Sigmoid colon (tissue), 7 donors: Measurements from ENCODE around the gene DAB2IP. TPM values are rescaled to one million over a fixed set of nuclear protein-coding genes. Genes with fewer than 3 reads are reported as not detected.

ENCODE experiments used
- DNase-seq: peaks from one replicate; pipeline ENCODE4 v3.0.0-alpha.2; 2019
- H3K27ac ChIP-seq, 4 donors: fragments of 200-600 bp; sonication (generic); one replicate each; pipeline ENCODE4 v1.5.1; 2016 to 2019; ENCODE audit warnings: mild to moderate bottlenecking in 1 of 4
- H3K27me3 ChIP-seq, 3 donors: fragments of 200-600 bp; sonication (generic); one replicate each; pipeline ENCODE4 v1.5.1; 2019; ENCODE audit warnings: mild to moderate bottlenecking in 1 of 3
- H3K36me3 ChIP-seq, 4 donors: fragments of 200-600 bp; sonication (generic); one replicate each; pipeline ENCODE4 v1.5.1; 2016 to 2019
- H3K4me1 ChIP-seq, 4 donors: fragments of 200-600 bp; sonication (generic); one replicate each; pipeline ENCODE4 v1.5.1; 2017 to 2019
- H3K4me3 ChIP-seq, 4 donors: fragments of 200-600 bp; sonication (generic); one replicate each; pipeline ENCODE4 v1.5.1; 2017 to 2019; ENCODE audit warnings: mild to moderate bottlenecking in 2 of 4, moderate library complexity in 1 of 4
- H3K9me3 ChIP-seq, 4 donors: fragments of 200-600 bp in 3 of 4; sonication (generic) in 3 of 4; one replicate each; pipeline versions ENCODE4 v1.5.1 to v1.6.1; 2013 to 2019
- EP300 ChIP-seq, 4 donors: sonication (generic); formaldehyde crosslinking; IDR thresholded peaks; one replicate each; pipeline ENCODE4 v1.6.1; 2017; ENCODE audit warnings: antibody characterized with exemption in 4 of 4
- POLR2A ChIP-seq, 2 donors: fragments of 450-650 bp; IDR thresholded peaks; one replicate each; pipeline ENCODE4 v1.6.1; 2016; ENCODE audit warnings: antibody characterized with exemption in 2 of 2, mild to moderate bottlenecking in 2 of 2, moderate library complexity in 2 of 2
- POLR2AphosphoS5 ChIP-seq, 4 donors: sonication (generic); formaldehyde crosslinking; IDR thresholded peaks; one replicate each; pipeline ENCODE4 v1.6.1; 2017; ENCODE audit warnings: antibody characterized with exemption in 4 of 4
- WGBS, 2 donors: extraction: QIAGEN DNeasy Blood & Tissue Kit; methylation state at CpG; one replicate each; pipeline ENCODE4 v1.1.7; 2013; 5-methylcytosine and 5-hydroxymethylcytosine counted together
- intact Hi-C: fragments of 100-400 bp; cut with DNase I; formaldehyde crosslinking; loops from one replicate; pipeline ENCODE4 v1.15.1; 2023
- polyA plus RNA-seq, 3 donors: library from polyadenylated mRNA; stranded (reverse); fragments of 200-250 nt; gene quantifications; one replicate each; pipeline ENCODE4 v1.2.3, GENCODE V29; 2013
- total RNA-seq, 4 donors: library from RNA; depleted of rRNA; stranded (reverse); fragments of >200 nt; gene quantifications; one replicate each; pipeline ENCODE4 v1.1.0, GENCODE V29; 2016
- TF ChIP-seq, protein P1 (sequence below), 4 experiments: fragments of 450-650 bp in 3 of 4; fragments of 200-600 bp in 1 of 4; IDR thresholded peaks; one replicate each; pipeline ENCODE4 v1.5.1; 2016 to 2019; ENCODE audit warnings: antibody characterized with exemption in 4 of 4, mild to moderate bottlenecking in 3 of 4, moderate library complexity in 2 of 4
- donor health status: healthy with polysubstance abuse.
- donor health status: Bipolar disorder and iron deficiency.
- donor health status: healthy.

DAB2IP gene
- total and polyA plus RNA-seq, 7 donors: 20.1 to 52.4 (median 34.7) TPM

DNA sequence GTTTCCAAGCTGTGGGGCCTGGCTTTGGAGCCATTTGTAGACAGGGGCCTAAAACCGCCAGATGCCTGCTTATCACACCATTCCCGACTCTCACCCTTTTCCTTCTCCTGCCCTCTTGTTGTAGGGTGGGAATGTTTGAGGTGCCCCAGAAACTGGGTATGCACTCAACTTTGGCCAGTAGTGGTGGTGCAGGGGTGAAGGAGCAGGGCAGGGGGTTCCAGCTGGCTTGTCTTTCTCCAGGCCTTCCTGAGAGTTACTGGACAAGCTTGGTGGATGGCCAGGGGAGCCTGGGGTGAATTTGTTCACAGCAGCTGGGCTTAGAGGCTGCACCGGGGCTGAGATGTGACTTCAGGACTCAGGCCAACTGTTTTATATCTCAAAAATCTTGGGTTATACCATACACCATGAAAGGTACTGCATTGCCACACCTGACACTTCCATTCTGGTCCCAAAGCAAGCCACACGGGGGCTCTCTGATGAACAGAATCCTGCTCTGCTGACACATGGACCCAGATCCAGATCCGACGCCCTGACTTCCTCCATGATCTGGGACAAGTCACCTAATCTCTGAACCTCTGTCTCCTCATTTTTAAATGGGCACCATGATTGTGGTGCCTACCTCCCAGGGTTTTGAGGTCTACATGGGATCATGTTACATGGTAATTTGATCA lies 62.1 kb downstream of the DAB2IP start:
- peak; percentile 59 for DNase-seq
- TF ChIP-seq POLR2AphosphoS5 (IDR thresholded peaks at IDR 0.05) (no peak), POLR2A (IDR thresholded peaks at IDR 0.05) (no peak), EP300 (IDR thresholded peaks at IDR 0.05) (no peak)
- TF ChIP-seq, protein P1, sequence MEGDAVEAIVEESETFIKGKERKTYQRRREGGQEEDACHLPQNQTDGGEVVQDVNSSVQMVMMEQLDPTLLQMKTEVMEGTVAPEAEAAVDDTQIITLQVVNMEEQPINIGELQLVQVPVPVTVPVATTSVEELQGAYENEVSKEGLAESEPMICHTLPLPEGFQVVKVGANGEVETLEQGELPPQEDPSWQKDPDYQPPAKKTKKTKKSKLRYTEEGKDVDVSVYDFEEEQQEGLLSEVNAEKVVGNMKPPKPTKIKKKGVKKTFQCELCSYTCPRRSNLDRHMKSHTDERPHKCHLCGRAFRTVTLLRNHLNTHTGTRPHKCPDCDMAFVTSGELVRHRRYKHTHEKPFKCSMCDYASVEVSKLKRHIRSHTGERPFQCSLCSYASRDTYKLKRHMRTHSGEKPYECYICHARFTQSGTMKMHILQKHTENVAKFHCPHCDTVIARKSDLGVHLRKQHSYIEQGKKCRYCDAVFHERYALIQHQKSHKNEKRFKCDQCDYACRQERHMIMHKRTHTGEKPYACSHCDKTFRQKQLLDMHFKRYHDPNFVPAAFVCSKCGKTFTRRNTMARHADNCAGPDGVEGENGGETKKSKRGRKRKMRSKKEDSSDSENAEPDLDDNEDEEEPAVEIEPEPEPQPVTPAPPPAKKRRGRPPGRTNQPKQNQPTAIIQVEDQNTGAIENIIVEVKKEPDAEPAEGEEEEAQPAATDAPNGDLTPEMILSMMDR (IDR thresholded peaks at IDR 0.05): no peak
- no peak overlapping the region for H3K4me3 ChIP-seq
- H3K9me3 ChIP-seq: no peaks in the 10 kb centered on the region
- peaks cover 0 to 79% (median 56%) of the 10 kb centered on the region in 4 donors for H3K4me1 ChIP-seq
- no peaks in the 10 kb centered on the region for H3K27me3 ChIP-seq
- no peak overlapping the region for H3K27ac ChIP-seq
- intact Hi-C loops: no loop called here
- H3K36me3 ChIP-seq: no peaks in the 10 kb centered on the region
- 82 to 88% methylated on average over 6 of the region's 6 CpGs for WGBS, 2 donors

DNA sequence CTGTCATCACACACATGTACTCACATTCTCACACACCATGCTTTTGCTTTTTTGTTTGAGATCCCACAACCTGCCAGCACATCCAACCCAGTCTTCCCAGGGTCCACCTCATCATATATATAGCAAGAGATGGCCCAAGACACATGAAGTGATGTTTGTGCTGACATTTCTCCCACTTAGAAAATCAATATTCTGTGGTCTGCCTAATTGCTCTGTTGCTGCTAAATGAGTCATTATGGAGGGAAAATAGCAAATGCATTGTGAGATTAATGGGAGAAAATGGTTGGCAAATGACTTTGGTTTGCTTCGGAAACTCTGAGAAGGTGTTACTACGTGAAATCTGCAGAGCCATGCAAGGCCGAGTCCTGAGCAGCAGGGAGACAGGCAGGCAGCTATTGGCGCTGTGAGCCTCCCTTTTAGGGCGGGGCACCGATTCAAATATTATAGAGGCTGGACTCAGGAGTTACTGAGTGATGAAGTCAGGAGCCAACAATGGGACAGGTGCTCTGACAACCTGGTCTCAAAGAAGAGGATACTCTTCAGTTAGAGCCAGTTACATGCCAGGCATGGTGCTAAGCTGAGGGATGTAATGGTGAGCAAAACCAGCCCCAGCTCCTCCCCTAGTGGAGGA lies 62.8 kb downstream of the DAB2IP start:
- no peaks in the 10 kb centered on the region for H3K9me3 ChIP-seq
- H3K27ac ChIP-seq: no peak overlapping the region
- DNase-seq: no peak
- peaks cover 0 to 77% (median 51%) of the 10 kb centered on the region in 4 donors for H3K4me1 ChIP-seq
- H3K36me3 ChIP-seq: no peaks in the 10 kb centered on the region
- intact Hi-C loops: no loop called here
- no peak overlapping the region for H3K4me3 ChIP-seq
- WGBS, 2 donors: 31 to 78% methylated on average over 6 of the region's 6 CpGs
- TF ChIP-seq EP300 (IDR thresholded peaks at IDR 0.05): no peak
- TF ChIP-seq POLR2AphosphoS5 (IDR thresholded peaks at IDR 0.05): no peak
- TF ChIP-seq POLR2A (IDR thresholded peaks at IDR 0.05): no peak
- TF ChIP-seq, protein P1 (IDR thresholded peaks at IDR 0.05): no peak
- no peaks in the 10 kb centered on the region for H3K27me3 ChIP-seq

DNA sequence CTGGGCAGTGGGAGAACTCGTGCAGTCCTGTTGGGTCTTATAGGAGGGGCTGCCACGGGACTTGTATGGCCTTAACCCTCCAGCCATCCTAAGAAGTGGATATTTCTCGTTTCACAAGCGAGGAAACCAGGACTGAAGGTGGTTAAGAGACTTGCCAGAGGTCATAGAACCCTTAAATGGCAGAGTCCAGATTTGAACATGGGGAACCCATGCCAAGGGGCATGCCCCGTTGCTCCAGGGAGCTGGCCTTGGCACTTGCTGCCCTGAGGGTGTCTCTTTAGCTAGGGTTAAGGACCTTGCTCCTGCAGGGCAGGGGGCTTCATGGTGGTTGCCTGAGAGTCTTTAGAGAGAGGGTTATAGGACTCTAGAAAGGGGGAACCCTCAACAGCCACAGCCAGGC lies 63.4 kb downstream of the DAB2IP start:
- WGBS, 2 donors: 85 to 92% methylated on average over 5 of the region's 5 CpGs
- intact Hi-C loops: no loop called here
- H3K9me3 ChIP-seq: no peaks in the 10 kb centered on the region
- DNase-seq: no peak
- H3K4me3 ChIP-seq: no peak overlapping the region
- H3K4me1 ChIP-seq: peaks cover 0 to 77% (median 51%) of the 10 kb centered on the region in 4 donors
- no peak for TF ChIP-seq EP300 (IDR thresholded peaks at IDR 0.05)
- no peak for TF ChIP-seq POLR2AphosphoS5 (IDR thresholded peaks at IDR 0.05)
- H3K27ac ChIP-seq: no peak overlapping the region
- H3K36me3 ChIP-seq: no peaks in the 10 kb centered on the region
- H3K27me3 ChIP-seq: no peaks in the 10 kb centered on the region

DNA sequence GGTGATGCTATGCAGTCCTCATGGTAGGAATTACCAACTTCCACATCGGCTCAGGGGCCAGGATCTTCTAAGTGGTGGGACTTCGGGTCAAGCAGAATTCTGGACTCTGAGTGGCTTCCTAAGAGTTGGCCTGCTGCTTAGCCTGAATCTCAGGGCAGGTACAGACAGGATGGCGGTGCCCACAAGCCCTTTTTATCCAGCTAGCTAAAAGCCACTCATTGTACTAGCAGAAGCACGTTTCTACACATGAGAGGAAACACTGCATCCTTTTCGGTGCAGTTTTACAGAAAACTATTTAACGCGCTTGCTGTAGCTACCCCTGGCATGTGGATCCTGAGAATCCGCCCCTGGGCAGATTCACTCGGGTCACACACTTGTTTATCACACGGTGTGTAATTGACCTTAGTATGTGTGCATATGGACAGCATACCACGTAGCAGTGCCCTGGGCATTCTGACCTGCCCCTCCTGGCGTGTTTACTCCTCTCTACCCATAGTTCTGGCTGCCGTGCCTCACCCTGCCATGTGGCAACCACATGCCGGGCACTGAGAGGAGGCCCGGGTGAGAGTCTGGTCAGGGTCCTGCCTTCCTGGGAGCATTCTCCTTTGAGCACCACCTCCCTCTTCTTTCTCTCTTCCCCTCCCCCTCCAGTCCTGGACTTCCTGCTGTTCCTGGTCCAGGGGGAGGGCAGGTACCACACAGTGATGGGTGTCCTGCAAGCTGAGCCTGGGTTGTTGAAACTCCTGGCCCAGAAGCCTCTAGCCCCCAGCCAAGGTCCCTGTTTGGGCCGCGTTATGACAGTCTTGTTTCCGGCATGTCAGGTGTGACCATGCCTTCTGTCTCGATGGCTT lies 65.9 kb downstream of the DAB2IP start:
- no peaks in the 10 kb centered on the region for H3K9me3 ChIP-seq
- H3K4me3 ChIP-seq: no peak overlapping the region
- TF ChIP-seq POLR2AphosphoS5 (IDR thresholded peaks at IDR 0.05) (no peak), EP300 (IDR thresholded peaks at IDR 0.05) (no peak), POLR2A (IDR thresholded peaks at IDR 0.05) (no peak)
- TF ChIP-seq, protein P1 (IDR thresholded peaks at IDR 0.05): no peak
- no peaks in the 10 kb centered on the region for H3K36me3 ChIP-seq
- 85 to 88% methylated on average over 19 of the region's 19 CpGs for WGBS, 2 donors
- H3K27me3 ChIP-seq: no peaks in the 10 kb centered on the region
- peak overlapping the region in 2 of 4 donors; percentile 12 to 48 for H3K27ac ChIP-seq
- DNase-seq: no peak
- intact Hi-C loops: no loop called here
- peaks cover 0 to 78% (median 61%) of the 10 kb centered on the region in 4 donors for H3K4me1 ChIP-seq

DNA sequence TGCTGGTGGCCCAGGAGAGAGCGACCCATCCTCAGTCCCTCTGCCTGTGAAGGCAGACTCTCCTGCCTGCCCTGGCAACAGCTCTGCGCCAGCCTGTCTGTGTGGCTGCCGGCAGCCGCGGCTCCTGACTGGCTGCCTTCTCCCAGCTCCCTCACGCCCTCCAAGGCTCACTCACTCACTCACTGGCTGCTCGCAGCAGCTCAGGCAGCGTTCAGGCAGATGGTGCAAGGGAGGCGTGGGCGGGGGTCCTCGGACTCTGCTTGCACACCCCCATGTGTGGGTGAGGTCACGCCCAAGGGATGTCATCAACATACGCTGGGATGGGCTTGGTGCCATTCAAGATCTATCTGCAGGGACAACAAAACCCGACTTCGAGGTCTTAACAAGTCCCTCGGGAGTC lies 66.7 kb downstream of the DAB2IP start:
- peak overlapping the region in 1 of 4 donors; percentile 48 for H3K27ac ChIP-seq
- intact Hi-C loops: no loop called here
- WGBS, 2 donors: 73 to 77% methylated on average over 16 of the region's 16 CpGs

More for the DNA sequence above, 66.7 kb downstream of the DAB2IP start:
- Histone ChIP-seq H3K27me3 (no peaks in the 10 kb centered on the region), H3K9me3 (no peaks in the 10 kb centered on the region), H3K36me3 (no peaks in the 10 kb centered on the region), H3K4me1 (peaks cover 0 to 78% (median 64%) of the 10 kb centered on the region in 4 donors), H3K4me3 (no peak overlapping the region)
- DNase-seq: peak; percentile 81
- TF ChIP-seq, protein P1 (IDR thresholded peaks at IDR 0.05): no peak
- no peak for TF ChIP-seq EP300 (IDR thresholded peaks at IDR 0.05)
- no peak for TF ChIP-seq POLR2A (IDR thresholded peaks at IDR 0.05)
- no peak for TF ChIP-seq POLR2AphosphoS5 (IDR thresholded peaks at IDR 0.05)
